Ovary (tissue), 9 donors: ENCODE measurements around the gene ZNF14. TPM values are rescaled to one million over a fixed set of nuclear protein-coding genes. Genes with fewer than 3 reads are reported as not detected.

Experiments
- DNase-seq, 5 donors: peaks; one replicate each; pipeline ENCODE4 v3.0.0-alpha.2; 2019 to 2020
- H3K27ac ChIP-seq, 2 donors: fragments of 200-600 bp; one replicate each; pipeline versions ENCODE4 v1.5.1 to v1.8.0; 2019 to 2022
- H3K27me3 ChIP-seq: fragments of 200-600 bp; one replicate; pipeline ENCODE4 v1.8.0; 2022
- H3K36me3 ChIP-seq: fragments of 200-600 bp; sonication (generic); one replicate; pipeline ENCODE4 v1.5.1; 2019
- H3K4me1 ChIP-seq: one replicate; pipeline ENCODE4 v1.8.1; 2013; ENCODE audit warnings: mild to moderate bottlenecking, moderate library complexity; ENCODE audit not compliant: insufficient read depth
- H3K4me3 ChIP-seq: fragments of 200-600 bp; sonication (generic); one replicate; pipeline ENCODE4 v1.5.1; 2017
- H3K9me3 ChIP-seq, 2 donors: fragments of 200-600 bp in 1 of 2; sonication (generic) in 1 of 2; one replicate each; pipeline versions ENCODE4 v1.5.1 to v1.8.1; 2013 to 2019; ENCODE audit warnings: mild to moderate bottlenecking in 1 of 2, moderate library complexity in 1 of 2
- EP300 ChIP-seq: sonication (generic); formaldehyde crosslinking; IDR thresholded peaks from one replicate; pipeline ENCODE4 v1.6.1; 2017; ENCODE audit warnings: antibody characterized with exemption
- POLR2A ChIP-seq: fragments of 450-650 bp; IDR thresholded peaks from one replicate; pipeline ENCODE4 v1.6.1; 2017; ENCODE audit warnings: antibody characterized with exemption, mild to moderate bottlenecking, moderate library complexity
- WGBS, 3 donors: extraction: QIAGEN DNeasy Blood & Tissue Kit in 1 of 3; methylation state at CpG; one replicate each; pipeline versions ENCODE4 v1.1.5 to v1.1.7; 2013 to 2017; 5-methylcytosine and 5-hydroxymethylcytosine counted together
- intact Hi-C, 4 donors: fragments of 100-400 bp; cut with DNase I; formaldehyde crosslinking; loops; one replicate each; pipeline versions ENCODE4 v1.11.0 to v1.15.1; 2022 to 2023
- polyA plus RNA-seq, 2 donors: library from polyadenylated mRNA; stranded (reverse); fragments of 200-250 nt in 1 of 2; fragments of 350-450 nt in 1 of 2; fragmentation: Illumina TruSeq in 1 of 2; extraction: RNeasy Lipid Tissue Mini Kit (QIAGEN cat#74804) in 1 of 2; gene quantifications; one replicate each; pipeline ENCODE4 v1.2.3, GENCODE V29; 2013 to 2014
- total RNA-seq, 7 donors: library from RNA; depleted of rRNA in 2 of 7; stranded (reverse); fragments of >200 nt in 2 of 7; fragmentation: NEBNext Ultra II Directional in 3 of 7; extraction: Animal tissue kit (Norgen Biotek cat#: 25700) in 3 of 7; gene quantifications; one replicate each; pipeline versions ENCODE4 v1.1.0 to v1.2.4, GENCODE V29; 2016 to 2023
- TF ChIP-seq, protein P1 (sequence below), 3 donors: fragments of 450-650 bp in 2 of 3; fragments of 200-600 bp in 1 of 3; IDR thresholded peaks; one replicate each; pipeline versions ENCODE4 v1.5.1 to v1.8.0; 2016 to 2022; ENCODE audit warnings: antibody characterized with exemption in 3 of 3, mild to moderate bottlenecking in 1 of 3
- donor health status: DM: no; HTN: no; CAD: no; lungs with moderate emphysema.
- donor health status: DM: no; HTN: no; CAD: no.
- donor health status: Bipolar disorder and iron deficiency.
- donor health status: DM: yes; HTN: yes; CAD: no.
- donor health status: DM: no; HTN: no; CAD: no.
- donor health status: DM: yes; HTN: yes; CAD: no.

ZNF14 gene
- total and polyA plus RNA-seq, 9 donors: 6.3 to 19.9 (median 11.4) TPM

DNA sequence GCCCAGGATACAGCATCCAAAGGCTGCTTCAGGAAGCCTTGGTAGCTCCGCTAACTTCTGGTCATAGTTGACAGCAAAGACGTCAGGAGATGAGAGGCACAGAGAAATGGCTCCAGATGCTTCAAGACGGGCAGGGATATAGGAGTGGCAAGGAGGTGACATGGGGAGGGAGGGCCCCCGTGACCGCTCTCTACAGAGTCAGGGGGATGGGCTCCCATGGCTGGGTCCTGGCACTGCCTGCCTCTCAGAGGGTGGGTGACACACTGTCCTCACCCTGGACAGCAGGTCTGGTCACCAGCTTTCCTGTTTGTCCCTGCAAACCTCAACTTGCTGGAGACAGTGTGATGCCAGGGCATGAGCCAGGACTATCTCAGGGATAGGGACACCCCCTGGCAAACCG is 10.3 kb upstream of the ZNF14 start:
- WGBS, 3 donors: 80 to 81% (median 80%) methylated on average over 6 of the region's 6 CpGs
- no peak for DNase-seq
- H3K9me3 ChIP-seq: no peaks in the 10 kb centered on the region
- no peaks in the 10 kb centered on the region for H3K36me3 ChIP-seq
- intact Hi-C loops: no loop called here
- H3K27ac ChIP-seq: no peak overlapping the region
- no peaks in the 10 kb centered on the region for H3K4me1 ChIP-seq
- H3K27me3 ChIP-seq: no peaks in the 10 kb centered on the region
- H3K4me3 ChIP-seq: no peak overlapping the region
- TF ChIP-seq EP300 (no peak), POLR2A (no peak)
- TF ChIP-seq, protein P1, sequence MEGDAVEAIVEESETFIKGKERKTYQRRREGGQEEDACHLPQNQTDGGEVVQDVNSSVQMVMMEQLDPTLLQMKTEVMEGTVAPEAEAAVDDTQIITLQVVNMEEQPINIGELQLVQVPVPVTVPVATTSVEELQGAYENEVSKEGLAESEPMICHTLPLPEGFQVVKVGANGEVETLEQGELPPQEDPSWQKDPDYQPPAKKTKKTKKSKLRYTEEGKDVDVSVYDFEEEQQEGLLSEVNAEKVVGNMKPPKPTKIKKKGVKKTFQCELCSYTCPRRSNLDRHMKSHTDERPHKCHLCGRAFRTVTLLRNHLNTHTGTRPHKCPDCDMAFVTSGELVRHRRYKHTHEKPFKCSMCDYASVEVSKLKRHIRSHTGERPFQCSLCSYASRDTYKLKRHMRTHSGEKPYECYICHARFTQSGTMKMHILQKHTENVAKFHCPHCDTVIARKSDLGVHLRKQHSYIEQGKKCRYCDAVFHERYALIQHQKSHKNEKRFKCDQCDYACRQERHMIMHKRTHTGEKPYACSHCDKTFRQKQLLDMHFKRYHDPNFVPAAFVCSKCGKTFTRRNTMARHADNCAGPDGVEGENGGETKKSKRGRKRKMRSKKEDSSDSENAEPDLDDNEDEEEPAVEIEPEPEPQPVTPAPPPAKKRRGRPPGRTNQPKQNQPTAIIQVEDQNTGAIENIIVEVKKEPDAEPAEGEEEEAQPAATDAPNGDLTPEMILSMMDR (IDR thresholded peaks at IDR 0.05): no peak

DNA sequence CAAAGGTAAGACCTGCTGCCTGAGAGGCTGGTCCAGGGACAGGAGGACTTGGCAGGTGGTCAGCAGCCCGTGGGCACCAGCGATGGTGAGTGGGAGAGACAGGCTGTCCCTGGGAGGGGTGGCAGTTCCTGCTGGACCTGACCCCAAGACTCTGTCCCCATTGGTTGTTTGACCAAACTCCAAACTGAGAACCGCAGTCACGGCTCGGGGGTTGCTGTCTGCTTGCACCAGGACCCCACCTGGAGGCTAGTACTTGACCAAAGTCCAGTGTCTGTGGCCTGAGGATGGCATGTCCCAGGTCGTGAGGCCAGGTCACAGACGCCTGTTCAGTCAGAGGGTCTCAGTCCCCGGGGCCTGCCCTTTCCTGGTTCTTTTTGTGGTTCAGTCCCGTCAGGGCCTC is 9.9 kb upstream of the ZNF14 start:
- no peaks in the 10 kb centered on the region for H3K9me3 ChIP-seq
- no peaks in the 10 kb centered on the region for H3K36me3 ChIP-seq
- no peaks in the 10 kb centered on the region for H3K27me3 ChIP-seq
- intact Hi-C loops: no loop called here
- no peak for DNase-seq
- H3K4me1 ChIP-seq: no peaks in the 10 kb centered on the region
- 76 to 86% (median 80%) methylated on average over 9 of the region's 9 CpGs for WGBS, 3 donors
- H3K4me3 ChIP-seq: no peak overlapping the region
- TF ChIP-seq, protein P1 (IDR thresholded peaks at IDR 0.05): no peak
- no peak for TF ChIP-seq POLR2A
- no peak for TF ChIP-seq EP300
- no peak overlapping the region for H3K27ac ChIP-seq

DNA sequence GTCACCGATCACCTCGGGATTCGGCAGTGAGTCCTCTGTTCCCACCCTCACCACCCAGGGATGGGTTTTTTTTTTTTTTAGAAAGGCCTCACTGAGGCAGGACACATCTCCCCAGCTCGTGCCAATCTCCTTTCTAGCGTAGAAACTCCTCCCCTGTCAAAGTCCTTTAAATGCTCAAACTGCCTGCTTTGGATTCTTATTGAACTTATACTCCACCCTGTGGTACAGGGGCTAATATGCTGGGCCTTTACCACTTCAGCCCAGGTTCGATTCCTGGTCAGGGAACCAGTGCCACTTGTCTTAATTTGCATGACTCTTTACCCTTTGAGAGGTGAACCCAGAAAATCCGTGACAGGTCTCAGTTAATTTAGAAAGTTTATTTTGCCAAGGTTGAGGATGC is 8.3 kb upstream of the ZNF14 start:
- Histone ChIP-seq H3K36me3 (no peaks in the 10 kb centered on the region), H3K9me3 (no peaks in the 10 kb centered on the region), H3K4me1 (no peaks in the 10 kb centered on the region), H3K4me3 (no peak overlapping the region), H3K27me3 (no peaks in the 10 kb centered on the region), H3K27ac (no peak overlapping the region)
- intact Hi-C loops: no loop called here
- WGBS, 3 donors: 83 to 86% (median 83%) methylated on average over 7 of the region's 7 CpGs
- DNase-seq: no peak
- TF ChIP-seq POLR2A: no peak
- TF ChIP-seq EP300: no peak
- TF ChIP-seq, protein P1 (IDR thresholded peaks at IDR 0.05): no peak

DNA sequence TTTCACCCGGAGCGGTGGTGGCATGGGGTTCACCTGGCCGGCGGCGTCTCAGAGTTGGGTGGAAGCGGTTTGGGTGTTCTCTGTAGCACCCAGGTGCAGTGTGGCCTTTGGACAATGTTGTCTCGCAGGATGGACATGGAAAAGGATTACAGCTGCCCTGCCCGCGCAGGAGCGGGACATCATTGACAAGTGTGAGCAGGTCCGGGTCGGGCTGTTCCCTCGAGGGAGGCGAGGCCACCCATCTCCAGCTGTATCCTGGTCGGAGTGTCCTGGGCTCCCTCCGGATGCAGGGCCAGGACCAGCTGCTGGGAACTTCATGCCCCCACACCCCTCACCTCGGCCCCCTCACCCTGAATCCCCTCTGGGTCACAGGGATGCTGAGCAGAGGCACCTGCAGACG is 7.8 kb upstream of the ZNF14 start:
- no peaks in the 10 kb centered on the region for H3K9me3 ChIP-seq
- no peak overlapping the region for H3K4me3 ChIP-seq
- H3K27me3 ChIP-seq: no peaks in the 10 kb centered on the region
- no peak overlapping the region for H3K27ac ChIP-seq
- H3K4me1 ChIP-seq: no peaks in the 10 kb centered on the region
- no peak for TF ChIP-seq EP300
- no peak for TF ChIP-seq POLR2A
- TF ChIP-seq, protein P1 (IDR thresholded peaks at IDR 0.05): no peak
- no peak for DNase-seq
- 88 to 89% (median 88%) methylated on average over 18 of the region's 18 CpGs for WGBS, 3 donors
- no peaks in the 10 kb centered on the region for H3K36me3 ChIP-seq
- intact Hi-C loops: no loop called here

DNA sequence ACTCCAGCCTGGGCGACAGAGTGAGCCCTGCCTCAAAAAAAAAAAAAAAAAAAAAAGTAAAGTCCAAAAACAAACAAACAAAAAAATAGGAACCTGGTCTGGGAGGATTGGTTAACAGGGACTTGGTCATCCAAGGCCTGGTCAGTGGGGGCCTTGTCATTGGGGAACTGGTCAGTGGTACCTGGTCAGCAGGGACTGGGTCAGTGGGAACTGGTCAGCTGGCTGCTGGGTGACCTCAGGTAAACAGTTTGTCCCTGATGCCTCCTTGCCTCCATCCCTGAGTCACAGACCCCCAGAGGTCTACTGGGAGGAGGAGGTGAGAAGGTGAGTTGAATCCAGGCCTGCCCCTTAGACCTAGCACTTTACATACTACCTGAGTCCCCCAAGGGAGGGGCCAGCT is 5.7 kb upstream of the ZNF14 start:
- intact Hi-C loops: no loop called here
- no peak overlapping the region for H3K4me3 ChIP-seq
- H3K9me3 ChIP-seq: no peaks in the 10 kb centered on the region
- H3K27me3 ChIP-seq: no peaks in the 10 kb centered on the region
- 78 to 88% (median 81%) methylated on average over 1 of the region's 1 CpG for WGBS, 3 donors
- TF ChIP-seq, protein P1 (IDR thresholded peaks at IDR 0.05): no peak
- TF ChIP-seq EP300 (no peak), POLR2A (no peak)
- no peak overlapping the region for H3K27ac ChIP-seq
- H3K36me3 ChIP-seq: no peaks in the 10 kb centered on the region
- H3K4me1 ChIP-seq: no peaks in the 10 kb centered on the region
- DNase-seq: no peak
